ENCODE results near the gene DNAJB13. TPM values are rescaled to one million over a fixed set of nuclear protein-coding genes. Genes with fewer than 3 reads are reported as not detected.

The DNAJB13 gene
- polyA plus RNA-seq, 1 donor from 2014 or later, result not detected

- no peak overlapping the region for H2AFZ ChIP-seq (ENCODE audit: low read depth, low read length)
- H3K4me3 ChIP-seq (ENCODE audit: low read length), result no peak overlapping the region
- no peak overlapping the region for H3K4me2 ChIP-seq (ENCODE audit: low read length)
- H3K27me3 ChIP-seq (ENCODE audit: insufficient read depth, low read depth, low read length), result no peaks in the 10 kb centered on the region
- no peaks in the 10 kb centered on the region for H3K36me3 ChIP-seq (ENCODE audit: insufficient read depth, low read length)
- H4K20me1 ChIP-seq (ENCODE audit: insufficient read depth), result no peaks in the 10 kb centered on the region
- H3F3A ChIP-seq (ENCODE audit: insufficient read depth, low read length, poor library complexity, severe bottlenecking), result no peaks in the 10 kb centered on the region
- H3K79me2 ChIP-seq (replicated peaks; ENCODE audit: insufficient read depth, low read length), result no peaks in the 10 kb centered on the region
- no peak overlapping the region for H3K27ac ChIP-seq (ENCODE audit: low read length)
- no peak overlapping the region for H3K9ac ChIP-seq (ENCODE audit: low read length)
- no peaks in the 10 kb centered on the region for H3K9me3 ChIP-seq (ENCODE audit: low read length)
- no peak for TF ChIP-seq POLR2AphosphoS5 (IDR thresholded peaks at IDR 0.05)
- TF ChIP-seq RAD21 (conservative IDR thresholded peaks at IDR 0.05), result no peak
- TF ChIP-seq MXI1 (conservative IDR thresholded peaks at IDR 0.05; ENCODE audit: poor library complexity, severe bottlenecking), result no peak
- TF ChIP-seq, protein P1, sequence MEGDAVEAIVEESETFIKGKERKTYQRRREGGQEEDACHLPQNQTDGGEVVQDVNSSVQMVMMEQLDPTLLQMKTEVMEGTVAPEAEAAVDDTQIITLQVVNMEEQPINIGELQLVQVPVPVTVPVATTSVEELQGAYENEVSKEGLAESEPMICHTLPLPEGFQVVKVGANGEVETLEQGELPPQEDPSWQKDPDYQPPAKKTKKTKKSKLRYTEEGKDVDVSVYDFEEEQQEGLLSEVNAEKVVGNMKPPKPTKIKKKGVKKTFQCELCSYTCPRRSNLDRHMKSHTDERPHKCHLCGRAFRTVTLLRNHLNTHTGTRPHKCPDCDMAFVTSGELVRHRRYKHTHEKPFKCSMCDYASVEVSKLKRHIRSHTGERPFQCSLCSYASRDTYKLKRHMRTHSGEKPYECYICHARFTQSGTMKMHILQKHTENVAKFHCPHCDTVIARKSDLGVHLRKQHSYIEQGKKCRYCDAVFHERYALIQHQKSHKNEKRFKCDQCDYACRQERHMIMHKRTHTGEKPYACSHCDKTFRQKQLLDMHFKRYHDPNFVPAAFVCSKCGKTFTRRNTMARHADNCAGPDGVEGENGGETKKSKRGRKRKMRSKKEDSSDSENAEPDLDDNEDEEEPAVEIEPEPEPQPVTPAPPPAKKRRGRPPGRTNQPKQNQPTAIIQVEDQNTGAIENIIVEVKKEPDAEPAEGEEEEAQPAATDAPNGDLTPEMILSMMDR (IDR thresholded peaks at IDR 0.05; ENCODE audit: poor library complexity, severe bottlenecking), result no peak
- H3K9me2 ChIP-seq (ENCODE audit: insufficient read depth, low read length), result no peaks in the 10 kb centered on the region
Observed at GRCh38 chr11:73988227-73988626, 37.4 kb downstream of the DNAJB13 start.

DNA sequence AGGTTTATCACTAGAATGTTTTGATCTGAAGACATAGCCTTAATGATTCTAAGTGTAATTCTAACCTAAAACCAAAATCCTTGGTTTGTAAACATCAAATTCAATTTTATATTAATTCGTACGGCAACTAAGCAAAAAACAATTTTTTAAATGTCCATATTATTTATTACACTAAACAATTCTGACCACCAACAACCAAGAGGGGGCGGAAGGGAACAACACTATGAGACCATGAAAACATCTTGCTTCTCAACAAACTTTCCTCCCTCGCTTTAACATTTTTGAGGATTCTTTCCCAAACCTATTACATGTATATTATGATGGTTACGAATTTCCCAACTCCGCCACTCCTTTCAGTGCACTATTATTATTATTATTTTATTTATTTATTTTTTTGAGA lies 38.3 kb downstream of the DNAJB13 start:
- Histone ChIP-seq H3K27me3 (ENCODE audit: insufficient read depth, low read depth, low read length) (no peaks in the 10 kb centered on the region), H3K79me2 (replicated peaks; ENCODE audit: insufficient read depth, low read length) (no peaks in the 10 kb centered on the region), H3K36me3 (ENCODE audit: insufficient read depth, low read length) (no peaks in the 10 kb centered on the region), H2AFZ (ENCODE audit: low read depth, low read length) (no peak overlapping the region), H3K27ac (ENCODE audit: low read length) (no peak overlapping the region), H3F3A (ENCODE audit: insufficient read depth, low read length, poor library complexity, severe bottlenecking) (no peaks in the 10 kb centered on the region), H4K20me1 (ENCODE audit: insufficient read depth) (no peaks in the 10 kb centered on the region), H3K4me2 (ENCODE audit: low read length) (no peak overlapping the region), H3K9ac (ENCODE audit: low read length) (no peak overlapping the region), H3K9me2 (ENCODE audit: insufficient read depth, low read length) (no peaks in the 10 kb centered on the region), H3K9me3 (ENCODE audit: low read length) (no peaks in the 10 kb centered on the region), H3K4me3 (ENCODE audit: low read length) (no peak overlapping the region)
- no peak for TF ChIP-seq RAD21 (conservative IDR thresholded peaks at IDR 0.05)
- TF ChIP-seq, protein P1 (IDR thresholded peaks at IDR 0.05; ENCODE audit: poor library complexity, severe bottlenecking), result no peak
- TF ChIP-seq SMC3 (conservative IDR thresholded peaks at IDR 0.05; ENCODE audit: poor library complexity), result no peak
- TF ChIP-seq POLR2AphosphoS5 (IDR thresholded peaks at IDR 0.05), result no peak
- no peak for TF ChIP-seq EP300 (conservative IDR thresholded peaks at IDR 0.05; ENCODE audit: poor library complexity, severe bottlenecking)
- no peak for TF ChIP-seq MXI1 (conservative IDR thresholded peaks at IDR 0.05; ENCODE audit: poor library complexity, severe bottlenecking)
- TF ChIP-seq TAF1 (IDR thresholded peaks at IDR 0.05; ENCODE audit: low read depth), result no peak
- TF ChIP-seq EZH2 (IDR thresholded peaks at IDR 0.05; ENCODE audit: borderline replicate concordance, insufficient read depth, low read length, poor library complexity, severe bottlenecking), result no peak
- TF ChIP-seq, protein P2, sequence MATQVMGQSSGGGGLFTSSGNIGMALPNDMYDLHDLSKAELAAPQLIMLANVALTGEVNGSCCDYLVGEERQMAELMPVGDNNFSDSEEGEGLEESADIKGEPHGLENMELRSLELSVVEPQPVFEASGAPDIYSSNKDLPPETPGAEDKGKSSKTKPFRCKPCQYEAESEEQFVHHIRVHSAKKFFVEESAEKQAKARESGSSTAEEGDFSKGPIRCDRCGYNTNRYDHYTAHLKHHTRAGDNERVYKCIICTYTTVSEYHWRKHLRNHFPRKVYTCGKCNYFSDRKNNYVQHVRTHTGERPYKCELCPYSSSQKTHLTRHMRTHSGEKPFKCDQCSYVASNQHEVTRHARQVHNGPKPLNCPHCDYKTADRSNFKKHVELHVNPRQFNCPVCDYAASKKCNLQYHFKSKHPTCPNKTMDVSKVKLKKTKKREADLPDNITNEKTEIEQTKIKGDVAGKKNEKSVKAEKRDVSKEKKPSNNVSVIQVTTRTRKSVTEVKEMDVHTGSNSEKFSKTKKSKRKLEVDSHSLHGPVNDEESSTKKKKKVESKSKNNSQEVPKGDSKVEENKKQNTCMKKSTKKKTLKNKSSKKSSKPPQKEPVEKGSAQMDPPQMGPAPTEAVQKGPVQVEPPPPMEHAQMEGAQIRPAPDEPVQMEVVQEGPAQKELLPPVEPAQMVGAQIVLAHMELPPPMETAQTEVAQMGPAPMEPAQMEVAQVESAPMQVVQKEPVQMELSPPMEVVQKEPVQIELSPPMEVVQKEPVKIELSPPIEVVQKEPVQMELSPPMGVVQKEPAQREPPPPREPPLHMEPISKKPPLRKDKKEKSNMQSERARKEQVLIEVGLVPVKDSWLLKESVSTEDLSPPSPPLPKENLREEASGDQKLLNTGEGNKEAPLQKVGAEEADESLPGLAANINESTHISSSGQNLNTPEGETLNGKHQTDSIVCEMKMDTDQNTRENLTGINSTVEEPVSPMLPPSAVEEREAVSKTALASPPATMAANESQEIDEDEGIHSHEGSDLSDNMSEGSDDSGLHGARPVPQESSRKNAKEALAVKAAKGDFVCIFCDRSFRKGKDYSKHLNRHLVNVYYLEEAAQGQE (IDR thresholded peaks at IDR 0.05; ENCODE audit: borderline replicate concordance), result no peak
